NCI-H2029 (cell line): ENCODE measurements around the gene DISC1.
"Not testable (repeated sequence)": the region's sequence is repeated elsewhere in the genome, so short reads cannot be mapped to it uniquely, and the experiment has no call there.

Experiments
- DNase-seq: peaks from one replicate; lab custom pipeline; 2025; lab: John Stamatoyannopoulos, UW

Gene DISC1

GRCh38 chr1:231930257-231930947 lies 303.8 kb downstream of the DISC1 start:
- no peak for DNase-seq

DNA sequence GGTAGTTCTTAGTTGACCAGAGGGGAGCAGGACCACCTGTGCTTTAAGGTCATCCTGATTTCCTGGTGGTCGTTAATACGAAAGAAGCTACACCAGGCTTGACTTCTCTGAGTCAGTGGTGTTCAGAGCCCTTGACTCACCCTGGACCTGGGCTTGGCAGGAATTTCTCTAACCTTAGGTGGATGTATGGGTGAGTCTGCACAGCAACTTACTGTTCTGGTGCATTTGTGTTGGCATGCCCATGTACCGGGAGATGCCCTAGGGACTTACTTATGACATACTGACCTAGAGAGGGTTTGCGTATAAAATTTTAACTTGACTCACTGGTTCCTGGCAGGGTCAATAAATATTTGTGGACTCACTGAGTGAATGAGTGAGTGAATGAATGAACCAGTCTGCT lies 304.6 kb downstream of the DISC1 start:
- DNase-seq, result no peak

DNA sequence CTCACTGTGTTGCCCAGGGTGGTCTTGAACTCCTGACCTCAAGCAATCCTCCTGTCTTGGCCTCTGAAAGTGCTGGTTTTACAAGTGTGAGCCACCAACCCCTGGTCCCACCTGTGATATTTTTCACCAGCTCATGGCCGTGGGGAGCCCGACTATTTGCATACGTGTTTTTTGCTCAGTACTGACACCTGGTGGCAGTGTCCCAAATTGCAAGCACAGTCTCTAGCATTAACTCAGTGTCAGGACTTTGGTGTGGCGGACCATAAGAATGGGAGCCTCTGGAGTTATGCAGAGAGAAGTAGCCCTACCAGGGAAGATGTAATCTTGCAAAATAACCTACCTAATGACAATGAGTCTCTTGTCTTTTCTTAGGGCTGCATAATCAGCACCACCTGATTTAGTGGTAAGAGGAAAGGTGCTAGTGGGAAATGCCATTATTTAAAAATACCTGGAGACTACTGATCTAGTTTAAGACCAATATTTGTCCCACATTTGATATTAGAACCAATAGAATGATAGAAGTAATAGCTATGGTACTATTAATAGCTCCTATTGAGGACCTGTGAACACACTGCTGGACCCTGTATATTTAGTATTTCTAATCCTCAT lies 305.4 kb downstream of the DISC1 start:
- DNase-seq, result no peak

DNA sequence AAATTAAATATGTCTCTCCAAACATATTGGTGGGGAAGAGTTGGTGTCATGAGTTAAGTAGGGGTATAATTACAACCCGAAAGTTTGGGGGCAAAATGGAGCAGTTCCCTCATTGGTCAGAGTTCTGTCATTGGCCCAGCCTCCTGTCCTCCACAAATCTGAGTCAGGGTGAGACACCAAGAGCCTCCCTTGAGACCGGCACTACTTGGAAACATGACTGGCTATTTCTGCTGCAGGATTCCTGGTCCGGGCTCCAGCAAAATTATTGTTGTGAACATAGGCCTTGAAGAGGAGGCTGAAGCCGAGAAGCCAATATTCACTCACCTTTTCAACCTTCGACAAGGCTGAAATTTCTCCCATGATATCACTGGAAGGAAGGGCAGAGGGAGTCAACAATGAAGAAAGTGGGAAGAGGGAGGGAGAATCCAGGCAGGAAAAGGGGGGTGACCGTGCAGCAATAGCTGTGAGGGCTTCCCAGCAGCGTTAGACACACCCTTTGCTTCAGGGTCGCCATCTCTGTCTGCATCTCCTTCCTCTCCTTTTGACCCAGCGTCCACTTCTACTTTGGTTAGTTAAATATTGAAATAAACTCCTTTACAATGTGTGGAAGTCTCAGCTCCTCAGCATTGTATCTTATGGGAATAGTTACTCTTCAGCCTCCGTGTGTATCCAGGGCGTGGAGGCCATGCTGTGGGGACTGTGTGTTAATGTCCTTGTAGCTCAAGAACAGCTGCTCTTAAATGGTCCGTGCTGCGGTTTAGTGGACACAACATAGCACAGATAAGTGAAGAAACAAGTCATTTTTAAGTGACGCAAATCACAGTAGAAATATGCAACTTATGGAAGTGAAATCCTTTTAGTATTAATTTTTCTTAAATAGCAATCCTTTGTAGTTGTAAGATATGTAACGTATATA lies 307.4 kb downstream of the DISC1 start:
- no peak for DNase-seq

GRCh38 chr1:231934797-231935196 lies 308.2 kb downstream of the DISC1 start:
- DNase-seq, result peak; percentile 64

- peak; percentile 42 for DNase-seq
Observed at GRCh38 chr1:231935856-231936255, 309.3 kb downstream of the DISC1 start.

- peak; percentile 52 for DNase-seq
Observed at GRCh38 chr1:231936983-231937775, 310.6 kb downstream of the DISC1 start.

GRCh38 chr1:231938211-231938610 lies 311.6 kb downstream of the DISC1 start:
- DNase-seq, result no peak

DNA sequence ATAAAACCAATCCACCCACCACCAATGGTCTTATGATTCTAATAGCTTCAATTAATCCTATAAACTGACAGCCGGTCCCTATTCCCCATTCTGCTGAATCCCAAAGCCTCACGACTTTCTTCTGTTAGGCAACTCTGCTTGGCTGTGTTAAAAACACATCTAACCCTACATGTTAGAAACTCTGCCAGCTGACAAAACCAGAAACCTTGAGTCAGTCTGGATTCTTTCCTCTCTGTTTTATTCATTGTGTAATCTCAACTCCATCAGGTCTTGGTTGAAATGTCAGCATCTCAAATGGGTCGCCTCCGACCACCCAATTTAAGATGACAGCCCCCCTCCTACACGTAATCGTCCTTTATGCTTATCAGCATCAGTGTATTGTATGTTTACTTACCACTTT lies 312.1 kb downstream of the DISC1 start:
- DNase-seq, result no peak

DNA sequence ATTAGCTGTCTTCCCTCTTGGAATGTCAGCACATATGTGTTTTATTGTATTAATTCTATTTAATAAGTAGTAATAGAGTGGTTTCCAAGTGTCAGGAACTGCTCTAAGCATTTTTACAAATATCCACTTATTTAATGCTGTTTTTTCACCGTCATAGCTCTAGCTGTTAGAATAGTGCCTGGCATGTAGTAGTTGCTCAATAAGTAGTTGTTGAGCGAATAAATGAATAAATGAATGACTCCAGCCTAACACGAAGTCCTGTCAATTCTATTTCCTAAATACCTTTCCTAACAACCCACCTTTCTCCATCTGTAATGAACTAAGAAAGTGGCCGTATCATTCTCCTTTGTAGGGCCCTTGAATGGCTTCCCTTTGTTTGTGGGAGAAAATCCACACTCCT lies 312.5 kb downstream of the DISC1 start:
- no peak for DNase-seq

DNA sequence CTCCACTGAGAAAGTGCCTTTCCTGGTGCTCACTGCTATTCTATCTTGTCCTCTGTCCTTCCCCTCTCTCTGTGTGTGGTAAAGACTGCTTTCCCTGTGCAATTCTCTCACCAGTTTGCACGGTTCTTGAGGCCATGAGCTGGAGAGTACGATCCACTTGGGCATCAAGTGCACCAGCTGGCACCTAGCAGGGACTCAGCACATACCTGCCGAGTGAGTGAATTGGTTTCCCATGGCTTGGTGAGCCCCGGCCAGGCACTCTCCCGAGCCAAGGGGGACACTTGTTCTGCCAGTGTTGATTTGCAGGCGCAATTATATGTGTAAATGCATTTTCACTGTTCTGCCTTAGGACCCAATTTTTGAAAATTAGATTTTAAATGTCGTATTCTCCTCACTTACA lies 313.5 kb downstream of the DISC1 start:
- no peak for DNase-seq

- no peak for DNase-seq
Observed at GRCh38 chr1:231940701-231941100, 314.1 kb downstream of the DISC1 start.

DNA sequence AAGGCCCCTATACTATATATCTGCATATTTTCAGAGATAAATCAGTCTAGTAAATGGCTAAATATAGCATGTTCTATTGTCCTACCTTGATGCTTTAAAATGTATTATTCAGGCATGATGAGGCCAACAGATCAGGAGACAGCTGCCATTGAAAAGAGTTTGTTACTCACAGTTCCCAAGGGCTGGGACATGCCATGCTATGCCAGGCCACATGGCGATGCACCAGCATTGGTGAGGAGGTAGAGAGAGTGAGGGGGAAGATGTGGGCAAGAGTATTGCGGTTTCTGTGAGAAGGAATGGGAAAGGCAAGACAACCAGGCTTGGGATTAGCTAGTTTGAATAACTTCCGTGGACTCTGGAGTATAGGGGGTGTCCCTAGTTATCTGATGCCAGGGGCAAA lies 316.5 kb downstream of the DISC1 start:
- DNase-seq, result no peak

DNA sequence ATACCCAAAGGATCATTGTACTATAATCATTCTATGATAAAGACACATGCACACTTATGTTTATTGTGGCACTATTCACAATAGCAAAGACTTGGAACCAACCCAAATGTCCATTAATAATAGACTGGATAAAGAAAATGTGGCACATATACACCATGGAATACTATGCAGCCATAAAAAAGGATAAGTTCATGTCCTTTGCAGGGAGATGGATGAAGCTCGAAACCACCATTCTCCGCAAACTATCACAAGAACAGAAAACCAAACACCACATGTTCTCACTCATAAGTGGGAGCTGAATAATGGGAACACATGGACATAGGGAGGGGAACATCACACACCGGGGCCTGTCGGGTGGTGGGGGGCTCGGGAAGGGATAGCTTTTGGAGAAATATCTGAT lies 321.5 kb downstream of the DISC1 start:
- DNase-seq, result not testable (repeated sequence)

DNA sequence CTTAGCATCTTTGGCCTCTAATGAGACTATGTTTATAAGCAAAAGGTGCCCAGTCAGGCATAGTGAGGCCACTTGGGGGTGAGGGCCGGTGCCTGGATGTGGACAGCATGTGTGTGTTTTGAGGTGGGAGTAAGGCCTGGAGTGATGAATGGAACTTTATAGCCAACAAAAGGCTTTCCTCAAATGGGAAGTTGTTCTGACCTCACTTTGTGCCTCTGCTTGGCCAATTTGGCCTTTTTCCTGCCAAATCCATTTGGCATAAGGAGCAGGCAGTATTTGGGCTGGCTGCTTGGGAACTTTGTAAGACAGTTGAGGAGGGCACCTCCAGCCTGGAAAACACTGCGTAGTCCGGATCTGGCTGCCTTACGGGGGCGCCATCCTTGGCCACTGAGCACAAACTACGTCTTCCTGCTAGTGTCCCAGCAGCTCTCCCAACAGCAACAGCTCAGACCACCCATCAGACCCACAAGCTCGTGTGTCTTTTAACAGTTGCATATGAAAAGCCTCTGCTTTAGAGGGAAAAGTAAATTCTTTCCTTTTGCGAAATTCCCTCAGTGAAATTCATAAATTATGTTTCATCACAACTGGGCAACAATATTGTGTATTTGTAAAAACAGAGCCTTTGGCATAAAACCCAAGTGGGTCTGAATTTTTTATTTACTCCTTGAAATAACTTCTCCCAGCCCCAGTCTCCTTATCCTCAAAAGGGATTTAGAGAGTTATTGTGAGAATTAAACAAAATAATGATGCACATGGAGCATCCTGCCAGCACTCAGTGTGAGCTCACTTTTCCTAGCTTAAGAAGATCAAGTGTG lies 322.9 kb downstream of the DISC1 start:
- DNase-seq, result no peak

DNA sequence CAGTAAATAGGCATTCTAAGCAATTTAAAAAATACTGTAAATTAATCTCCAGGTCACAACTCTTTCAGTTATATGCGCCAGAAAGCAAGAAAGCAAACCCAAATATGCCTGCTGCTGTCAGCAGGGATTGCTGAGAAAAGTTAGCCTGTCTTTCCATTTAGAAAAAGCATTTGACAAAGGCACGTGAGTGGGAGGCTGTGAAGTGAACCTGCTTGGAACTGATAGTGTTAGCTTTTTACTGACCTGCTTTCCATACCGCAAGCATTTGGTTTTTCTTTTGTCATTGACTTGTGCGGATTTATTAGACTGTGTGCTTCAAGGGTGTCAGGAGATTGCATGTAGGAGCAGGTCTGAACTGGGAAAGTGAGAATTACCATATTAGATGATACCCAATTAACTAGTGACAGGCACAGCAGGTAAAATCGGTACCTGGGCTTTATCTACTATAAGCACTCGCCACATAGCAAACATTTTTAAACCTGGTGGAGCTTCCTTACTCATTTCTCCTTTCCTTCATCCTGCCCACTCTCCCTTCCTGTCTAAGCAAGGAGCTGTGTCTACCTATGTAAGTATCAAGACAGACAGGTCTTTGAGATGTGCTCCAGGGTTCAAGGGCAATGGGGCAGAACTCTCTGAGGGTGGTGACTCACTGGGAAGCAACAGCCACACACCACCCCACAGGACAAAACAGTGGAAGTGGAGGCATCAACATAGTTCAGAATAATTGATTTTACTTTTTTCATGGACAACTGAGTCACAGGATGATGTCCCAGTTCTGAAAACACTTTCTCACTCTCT lies 323.9 kb downstream of the DISC1 start:
- no peak for DNase-seq

GRCh38 chr1:231951374-231951773 lies 324.8 kb downstream of the DISC1 start:
- no peak for DNase-seq

GRCh38 chr1:231952154-231952553 lies 325.6 kb downstream of the DISC1 start:
- DNase-seq, result no peak

DNA sequence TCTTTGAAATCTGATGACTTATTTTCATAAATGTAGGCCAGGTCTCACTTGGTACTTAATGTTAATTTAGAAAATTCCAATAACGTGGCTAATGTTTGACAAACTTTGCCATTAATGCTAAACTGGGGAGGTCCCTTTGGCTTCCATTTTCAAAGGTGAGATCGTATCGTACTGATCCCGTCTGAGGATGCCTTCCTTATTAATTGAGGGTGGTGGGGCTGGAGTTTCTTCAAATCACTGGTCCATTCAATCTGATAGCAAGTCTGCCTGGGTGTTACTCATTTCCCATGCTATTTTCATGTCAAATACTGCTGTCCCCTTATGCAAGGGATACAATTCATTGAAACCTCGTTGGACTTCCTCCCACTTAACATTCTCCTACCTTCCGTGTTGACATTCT lies 327.1 kb downstream of the DISC1 start:
- DNase-seq, result no peak

DNA sequence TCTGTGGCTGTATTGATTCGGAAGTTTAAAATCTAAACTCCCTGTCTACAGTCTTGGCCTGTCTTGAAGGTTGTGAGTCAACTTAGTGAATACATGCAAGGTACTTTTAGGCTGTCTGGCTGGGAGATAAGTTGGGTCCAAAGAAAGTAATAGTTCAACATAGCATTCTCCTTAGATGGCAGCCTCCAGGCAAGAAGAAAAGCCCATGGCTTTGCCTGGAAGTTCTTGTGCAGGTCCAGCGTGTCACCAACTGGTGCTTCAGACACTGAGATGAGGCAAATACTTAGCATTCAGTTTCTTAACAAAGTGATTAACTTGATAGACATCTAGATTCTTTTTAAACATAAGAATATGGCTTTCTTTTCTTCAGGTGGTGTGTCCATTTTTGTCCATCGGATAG lies 328.2 kb downstream of the DISC1 start:
- DNase-seq, result no peak
